ENCODE results near the gene GUCY2F. TPM values are rescaled to one million over a fixed set of nuclear protein-coding genes. Genes with fewer than 3 reads are reported as not detected.

Gene GUCY2F
- total RNA-seq, 1 donor from 2014 or later = 0.07 TPM

DNA sequence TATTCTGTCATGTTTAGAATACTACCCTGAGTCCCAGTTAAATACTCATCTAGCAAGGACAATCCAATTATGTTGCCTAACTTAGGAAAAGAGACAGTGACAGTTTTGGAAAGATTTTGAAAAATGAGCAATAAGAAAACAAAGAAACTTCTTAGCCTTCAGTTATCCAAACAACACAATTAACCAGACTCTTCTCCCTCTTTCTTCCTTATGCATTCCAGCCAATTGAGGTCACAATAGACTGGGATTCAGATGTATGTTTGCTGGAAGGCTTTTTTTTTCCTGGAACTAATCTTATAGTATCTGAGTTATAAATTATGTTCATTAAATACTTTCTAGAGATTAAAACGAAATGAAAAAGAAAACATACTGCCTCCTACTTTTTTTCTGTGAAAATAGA, 109.6 kb downstream of the GUCY2F start:
- H3F3A ChIP-seq (ENCODE audit: low read depth) = no peaks in the 10 kb centered on the region
- no peaks in the 10 kb centered on the region for H4K20me1 ChIP-seq (ENCODE audit: low read depth)
- Mint-ChIP-seq H3K9me3 (peaks cover 5% of the 10 kb centered on the region), H3K4me1 (peaks cover 22% of the 10 kb centered on the region), H3K36me3 (peaks cover 2% of the 10 kb centered on the region), H3K4me3 (no peak overlapping the region), H3K27me3 (ENCODE audit: insufficient read depth, low read depth) (no peaks in the 10 kb centered on the region), H3K27ac (no peak overlapping the region)
- no peaks in the 10 kb centered on the region for H3K27me3 ChIP-seq
- no peak overlapping the region for H3K27ac ChIP-seq
- H3K4me2 ChIP-seq = peak overlapping the region; percentile 27
- peaks cover 2% of the 10 kb centered on the region for H3K9me3 ChIP-seq (ENCODE audit: low read depth)
- no peak overlapping the region for H3K9ac ChIP-seq
- H3K36me3 ChIP-seq = no peaks in the 10 kb centered on the region
- H3K79me2 ChIP-seq (ENCODE audit: low read depth) = no peaks in the 10 kb centered on the region
- H3K4me3 ChIP-seq = no peak overlapping the region
- H2AFZ ChIP-seq (replicated peaks) = no peak overlapping the region
- TF ChIP-seq, protein P1, sequence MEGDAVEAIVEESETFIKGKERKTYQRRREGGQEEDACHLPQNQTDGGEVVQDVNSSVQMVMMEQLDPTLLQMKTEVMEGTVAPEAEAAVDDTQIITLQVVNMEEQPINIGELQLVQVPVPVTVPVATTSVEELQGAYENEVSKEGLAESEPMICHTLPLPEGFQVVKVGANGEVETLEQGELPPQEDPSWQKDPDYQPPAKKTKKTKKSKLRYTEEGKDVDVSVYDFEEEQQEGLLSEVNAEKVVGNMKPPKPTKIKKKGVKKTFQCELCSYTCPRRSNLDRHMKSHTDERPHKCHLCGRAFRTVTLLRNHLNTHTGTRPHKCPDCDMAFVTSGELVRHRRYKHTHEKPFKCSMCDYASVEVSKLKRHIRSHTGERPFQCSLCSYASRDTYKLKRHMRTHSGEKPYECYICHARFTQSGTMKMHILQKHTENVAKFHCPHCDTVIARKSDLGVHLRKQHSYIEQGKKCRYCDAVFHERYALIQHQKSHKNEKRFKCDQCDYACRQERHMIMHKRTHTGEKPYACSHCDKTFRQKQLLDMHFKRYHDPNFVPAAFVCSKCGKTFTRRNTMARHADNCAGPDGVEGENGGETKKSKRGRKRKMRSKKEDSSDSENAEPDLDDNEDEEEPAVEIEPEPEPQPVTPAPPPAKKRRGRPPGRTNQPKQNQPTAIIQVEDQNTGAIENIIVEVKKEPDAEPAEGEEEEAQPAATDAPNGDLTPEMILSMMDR (IDR thresholded peaks at IDR 0.05) = no peak
- TF ChIP-seq EZH2phosphoT487 (IDR thresholded peaks at IDR 0.05) (no peak), EZH2 (IDR thresholded peaks at IDR 0.05) (no peak)
- peaks cover 17% of the 10 kb centered on the region for H3K4me1 ChIP-seq
- no peak for DNase-seq (ENCODE audit: low spot score)

DNA sequence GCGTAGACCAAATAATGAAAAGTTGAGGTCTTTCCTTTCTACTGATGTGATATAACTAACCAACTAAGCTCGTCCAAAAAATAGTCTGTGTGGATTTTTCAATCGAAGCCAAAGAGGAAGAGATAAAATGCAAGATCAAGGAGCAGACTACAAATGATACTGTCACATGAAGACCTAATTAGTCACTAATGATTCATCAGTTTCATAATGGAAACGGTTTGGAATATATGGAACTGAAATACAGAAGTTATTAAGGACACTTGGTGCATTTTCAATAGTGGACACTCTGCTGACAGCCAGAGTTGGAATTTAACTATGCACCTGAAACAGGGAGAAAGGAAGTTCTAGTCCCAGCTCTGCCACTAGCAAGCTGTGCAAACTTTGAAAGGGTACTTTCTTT, 119.8 kb downstream of the GUCY2F start:
- Histone ChIP-seq H4K20me1 (ENCODE audit: low read depth) (no peaks in the 10 kb centered on the region), H3K9ac (no peak overlapping the region), H3K27ac (no peak overlapping the region), H3K79me2 (ENCODE audit: low read depth) (no peaks in the 10 kb centered on the region), H3K27me3 (no peaks in the 10 kb centered on the region), H3K4me2 (no peak overlapping the region), H2AFZ (replicated peaks) (no peak overlapping the region), H3K4me1 (no peaks in the 10 kb centered on the region), H3K36me3 (no peaks in the 10 kb centered on the region), H3K9me3 (ENCODE audit: low read depth) (no peaks in the 10 kb centered on the region), H3F3A (ENCODE audit: low read depth) (peaks cover 9% of the 10 kb centered on the region), H3K4me3 (no peak overlapping the region)
- H3K9me3 Mint-ChIP-seq = peaks cover 6% of the 10 kb centered on the region
- no peak for TF ChIP-seq EZH2 (IDR thresholded peaks at IDR 0.05)
- TF ChIP-seq, protein P1 (IDR thresholded peaks at IDR 0.05) = no peak
- no peak for TF ChIP-seq EZH2phosphoT487 (IDR thresholded peaks at IDR 0.05)
- H3K4me3 Mint-ChIP-seq = no peak overlapping the region
- no peak for DNase-seq (ENCODE audit: low spot score)
- peaks cover 2% of the 10 kb centered on the region for H3K27me3 Mint-ChIP-seq (ENCODE audit: insufficient read depth, low read depth)
- H3K27ac Mint-ChIP-seq = no peak overlapping the region
- H3K36me3 Mint-ChIP-seq = no peaks in the 10 kb centered on the region
- H3K4me1 Mint-ChIP-seq = no peaks in the 10 kb centered on the region

DNA sequence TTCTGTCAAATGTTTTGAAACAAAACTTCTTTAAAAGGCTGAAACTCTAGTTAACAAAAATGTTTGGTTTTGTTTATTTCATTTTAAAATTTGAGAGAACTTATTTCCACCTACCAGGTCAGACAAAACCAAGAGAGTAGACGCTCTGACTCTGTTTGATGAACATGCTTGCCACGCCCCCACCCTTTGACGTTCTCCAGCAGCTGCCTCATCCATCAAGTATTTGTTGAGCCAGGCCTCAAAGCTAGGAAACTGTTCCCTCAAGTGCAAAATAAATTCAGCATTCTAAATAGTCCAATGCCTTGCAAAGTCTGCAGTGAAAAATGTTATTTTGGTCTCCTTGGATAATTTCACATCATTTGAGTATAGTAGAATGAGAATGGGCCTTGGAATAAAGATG, 121.6 kb downstream of the GUCY2F start:
- Histone ChIP-seq H3K4me3 (no peak overlapping the region), H3K9ac (no peak overlapping the region), H3K27ac (no peak overlapping the region), H2AFZ (replicated peaks) (no peak overlapping the region), H3K27me3 (no peaks in the 10 kb centered on the region), H4K20me1 (ENCODE audit: low read depth) (no peaks in the 10 kb centered on the region), H3K9me3 (ENCODE audit: low read depth) (no peaks in the 10 kb centered on the region), H3F3A (ENCODE audit: low read depth) (no peaks in the 10 kb centered on the region), H3K79me2 (ENCODE audit: low read depth) (no peaks in the 10 kb centered on the region), H3K4me2 (no peak overlapping the region), H3K36me3 (no peaks in the 10 kb centered on the region), H3K4me1 (no peaks in the 10 kb centered on the region)
- no peak for DNase-seq (ENCODE audit: low spot score)
- no peak overlapping the region for H3K4me3 Mint-ChIP-seq
- TF ChIP-seq EZH2phosphoT487 (IDR thresholded peaks at IDR 0.05) (no peak), EZH2 (IDR thresholded peaks at IDR 0.05) (no peak)
- TF ChIP-seq, protein P1 (IDR thresholded peaks at IDR 0.05) = no peak
- H3K9me3 Mint-ChIP-seq = peaks cover 6% of the 10 kb centered on the region
- H3K36me3 Mint-ChIP-seq = no peaks in the 10 kb centered on the region
- no peak overlapping the region for H3K27ac Mint-ChIP-seq
- peaks cover 2% of the 10 kb centered on the region for H3K27me3 Mint-ChIP-seq (ENCODE audit: insufficient read depth, low read depth)
- no peaks in the 10 kb centered on the region for H3K4me1 Mint-ChIP-seq

Measured in neural progenitor cell (in vitro differentiated cells).